HG03460 (cell line): ENCODE data around the gene NACC1.

Experiments
- ATAC-seq: cut with Tn5 transposase; IDR thresholded peaks from one replicate; pipeline ENCODE4 v1.9.1; 2021; ENCODE audit not compliant: unreplicated experiment

NACC1 gene

GRCh38 chr19:13117772-13118423 lies at the start of gene NACC1:
Gene NACC1, plus strand, starts transcription at chr19:13118264. Its CDS starts 16,944 bp downstream, at chr19:13135208.
- peak; percentile 64 for ATAC-seq

- ATAC-seq = no peak
Measured at GRCh38 chr19:13069415-13070359, 48.4 kb upstream of the NACC1 start.

- ATAC-seq = no peak
Measured at GRCh38 chr19:13070425-13071140, 47.5 kb upstream of the NACC1 start.

DNA sequence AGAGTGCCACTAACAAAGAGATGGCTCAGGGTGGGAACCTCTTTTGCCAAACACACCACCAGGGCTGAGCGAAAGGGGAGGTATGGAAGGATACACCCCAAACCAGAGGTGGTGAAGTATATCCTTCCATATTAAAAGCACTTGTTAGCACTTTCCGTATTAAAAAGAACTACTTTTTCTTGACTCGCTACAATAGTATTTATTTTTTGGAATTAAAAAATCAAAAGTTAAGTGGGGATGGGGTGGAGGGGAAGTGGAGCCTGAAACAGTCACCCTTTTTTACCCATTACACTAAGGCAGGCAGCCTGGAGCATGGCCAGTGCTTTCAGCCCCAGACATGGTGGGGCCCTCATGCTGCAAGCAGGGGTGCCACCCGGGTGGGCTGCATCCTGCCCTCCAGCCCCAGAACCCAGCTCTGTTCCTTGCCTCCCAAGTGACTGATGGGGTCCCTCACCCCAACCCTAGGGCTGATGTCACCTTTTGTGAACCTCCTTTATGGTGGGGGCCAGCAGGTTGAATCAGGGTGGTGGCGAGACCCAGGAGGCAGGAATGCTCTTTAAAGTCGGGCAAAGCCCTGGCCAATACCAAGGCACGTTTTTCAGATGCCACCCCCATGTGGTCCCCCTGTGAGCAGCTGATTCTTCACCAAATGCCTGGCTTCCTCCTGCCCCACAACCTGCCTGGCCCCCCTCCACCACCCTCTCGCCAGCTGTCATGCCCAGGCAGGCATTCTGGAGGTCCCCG lies 46.4 kb upstream of the NACC1 start:
- ATAC-seq = no peak

DNA sequence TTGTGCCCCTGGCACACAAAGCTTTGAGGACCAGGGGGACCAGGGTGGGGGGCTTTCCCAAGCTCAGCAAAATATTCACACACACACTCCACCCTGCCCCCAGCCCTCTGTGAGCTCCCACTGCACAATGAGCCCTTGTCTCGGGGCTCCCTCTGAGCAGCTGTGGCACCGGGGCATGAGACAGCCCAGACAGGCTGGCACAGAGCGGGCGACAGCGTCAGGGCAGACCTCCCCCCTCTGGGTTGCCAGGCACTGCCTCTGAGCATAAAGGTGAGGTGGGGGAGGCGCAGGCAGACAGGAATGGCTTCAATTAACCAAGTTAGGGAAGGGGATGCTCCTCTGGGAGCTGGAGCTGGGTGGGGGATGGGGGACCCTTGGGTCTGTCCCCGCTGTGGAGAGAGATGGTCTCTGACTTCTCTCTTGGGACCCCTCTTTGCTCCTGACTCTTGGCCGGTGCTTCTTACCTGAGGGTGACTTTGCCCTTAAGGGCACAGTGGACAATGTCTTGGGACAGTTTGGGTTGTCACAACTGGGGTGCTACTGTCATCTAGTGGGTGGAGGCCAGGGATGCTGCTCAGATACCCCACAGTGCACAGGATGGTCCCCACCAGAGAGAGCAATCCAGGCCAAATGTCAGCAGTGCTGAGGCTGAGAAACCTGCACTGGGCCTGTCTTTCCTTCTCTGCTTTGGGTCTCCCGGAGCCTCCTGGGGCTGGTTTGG lies 45.7 kb upstream of the NACC1 start:
- no peak for ATAC-seq

GRCh38 chr19:13073263-13073662 lies 44.8 kb upstream of the NACC1 start:
- ATAC-seq = no peak

DNA sequence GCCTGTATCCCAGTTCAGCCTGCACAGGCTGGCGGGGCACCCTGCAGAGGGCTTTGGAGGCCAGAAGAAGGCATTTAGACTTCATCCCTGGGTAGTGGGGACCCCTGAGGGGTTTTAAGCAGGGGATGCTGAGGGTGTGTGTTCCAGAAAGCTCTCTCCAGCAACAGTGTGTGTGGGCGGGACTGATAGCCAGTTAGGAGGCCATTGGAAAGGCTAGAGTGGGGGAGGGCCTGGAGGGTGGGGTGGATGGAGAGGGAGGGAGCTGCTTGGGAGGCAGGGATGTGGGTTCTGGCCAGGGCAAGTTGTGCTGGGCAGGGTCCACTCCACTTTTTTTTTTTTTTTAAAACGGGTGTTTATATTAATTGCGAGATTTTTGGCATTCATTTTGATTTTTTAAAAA lies 43.7 kb upstream of the NACC1 start:
- no peak for ATAC-seq

GRCh38 chr19:13076320-13076719 lies 41.7 kb upstream of the NACC1 start:
- ATAC-seq = no peak

DNA sequence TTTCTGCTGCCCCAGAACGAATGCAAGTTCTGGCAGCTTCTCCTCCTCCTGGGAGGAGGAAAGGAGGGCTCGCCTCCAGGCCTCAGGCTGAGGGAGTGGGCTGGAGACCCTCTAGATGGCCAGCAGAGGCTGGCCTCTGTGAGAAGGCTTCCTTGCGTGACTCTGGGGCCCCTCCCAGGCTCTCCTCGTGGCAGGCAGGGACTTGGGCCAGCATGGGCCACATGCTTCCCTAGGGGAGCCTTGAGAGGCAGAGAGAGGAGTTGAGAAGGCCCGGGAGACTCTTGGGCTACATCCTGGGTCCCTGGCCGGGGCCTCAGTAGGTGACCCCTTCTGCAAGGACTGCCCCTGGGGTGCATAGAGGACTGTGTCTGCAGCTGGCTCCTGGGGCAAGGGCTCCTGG lies 41.3 kb upstream of the NACC1 start:
- ATAC-seq = no peak

DNA sequence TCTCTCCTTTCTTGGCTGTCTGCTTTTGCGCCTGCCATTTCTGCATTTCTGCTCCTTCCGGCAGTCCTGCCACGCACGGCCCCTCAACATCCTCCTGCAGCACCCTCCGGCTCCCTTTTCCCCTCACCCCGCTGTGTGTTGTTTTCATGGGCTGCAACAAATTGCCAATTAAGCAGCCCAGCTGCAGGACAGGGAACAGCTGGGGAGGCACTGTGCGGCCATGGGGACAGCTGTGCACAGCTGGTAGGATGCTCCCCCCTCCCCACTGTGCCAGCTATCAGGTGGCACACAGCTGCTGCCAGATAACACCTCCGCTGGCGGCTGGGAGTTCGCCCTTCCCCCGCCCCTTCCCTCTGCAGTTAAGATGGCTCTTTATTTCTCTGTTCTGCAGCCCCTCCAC lies 40.8 kb upstream of the NACC1 start:
- no peak for ATAC-seq

DNA sequence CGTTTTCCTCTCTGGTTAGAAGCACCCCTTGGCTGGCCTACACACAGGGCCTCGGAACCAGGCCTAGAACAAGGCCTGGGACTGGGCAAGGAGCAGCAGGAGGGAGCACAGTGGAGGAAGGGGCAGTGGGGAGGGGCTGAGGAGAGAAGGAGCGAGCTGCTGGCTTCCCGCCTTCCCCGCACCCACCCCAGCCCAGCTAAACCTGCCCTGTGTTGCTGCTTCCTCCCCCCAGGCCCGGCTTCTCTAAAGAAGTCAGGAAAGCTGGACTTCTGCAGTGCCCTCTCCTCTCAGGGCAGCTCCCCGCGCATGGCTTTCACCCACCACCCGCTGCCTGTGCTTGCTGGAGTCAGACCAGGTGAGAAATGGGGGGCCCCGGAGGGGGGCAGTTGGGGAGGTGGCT lies 39.7 kb upstream of the NACC1 start:
- no peak for ATAC-seq

DNA sequence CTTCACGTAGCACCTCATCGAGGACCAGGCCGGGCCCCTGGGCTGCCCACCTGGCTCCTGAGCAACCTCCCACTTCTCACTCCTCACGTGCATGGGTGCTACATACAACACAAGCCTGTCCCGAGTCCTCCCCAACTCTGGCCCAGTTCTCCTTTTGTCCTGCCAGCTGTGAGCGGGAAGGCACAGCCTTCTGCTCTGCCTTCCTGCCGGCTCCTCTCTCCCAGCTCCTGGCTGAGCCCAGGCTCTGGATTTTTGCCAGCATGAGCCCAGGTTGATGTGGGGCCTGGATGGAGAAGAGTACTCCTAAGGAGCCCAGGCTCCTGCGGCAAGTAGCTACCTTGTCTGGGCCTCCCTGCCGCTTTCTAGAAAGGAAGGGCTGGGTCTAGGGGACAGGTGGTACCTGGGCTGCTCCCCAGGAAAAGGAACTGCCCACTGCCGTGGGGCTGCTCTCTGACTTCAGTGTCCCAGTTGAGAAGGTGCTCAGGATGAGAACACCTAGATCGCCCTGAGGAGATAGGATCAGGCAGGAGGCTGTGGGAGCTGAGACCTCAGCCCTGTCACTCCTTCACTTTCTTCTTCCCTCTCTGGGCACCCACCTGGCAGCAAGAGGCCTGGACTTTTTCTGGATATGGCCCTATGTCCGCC lies 39.0 kb upstream of the NACC1 start:
- ATAC-seq = no peak

GRCh38 chr19:13079542-13079986 lies 38.5 kb upstream of the NACC1 start:
- ATAC-seq = no peak

- no peak for ATAC-seq
Measured at GRCh38 chr19:13082192-13083007, 35.7 kb upstream of the NACC1 start.

GRCh38 chr19:13083008-13083404 lies 35.1 kb upstream of the NACC1 start:
- no peak for ATAC-seq

- no peak for ATAC-seq
Measured at GRCh38 chr19:13083627-13084026, 34.4 kb upstream of the NACC1 start.

- no peak for ATAC-seq
Measured at GRCh38 chr19:13085666-13086065, 32.4 kb upstream of the NACC1 start.

- no peak for ATAC-seq
Measured at GRCh38 chr19:13086341-13086740, 31.7 kb upstream of the NACC1 start.

DNA sequence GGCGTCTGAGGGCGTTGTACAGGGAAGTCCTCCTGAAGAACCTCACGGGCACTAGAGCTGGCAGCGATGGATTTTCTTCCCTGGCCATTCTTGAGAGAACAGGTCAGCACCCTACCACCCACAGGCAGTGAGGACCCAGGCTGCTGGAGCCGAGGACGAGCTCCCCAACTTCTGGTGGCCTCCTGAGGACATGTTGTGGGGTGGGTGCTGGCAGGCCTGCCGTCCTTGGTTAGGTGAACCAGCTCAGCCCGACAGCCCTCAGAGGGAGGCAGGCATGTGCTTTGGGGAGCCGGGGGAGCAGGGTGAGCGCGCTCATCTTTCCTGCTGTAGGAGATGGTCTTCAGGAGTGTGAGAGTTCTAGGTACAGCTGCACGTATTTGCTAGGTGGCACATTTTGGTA lies 30.8 kb upstream of the NACC1 start:
- no peak for ATAC-seq
